GM10248 (cell line): ENCODE data around the gene CD244.

Source experiments
- CTCF ChIA-PET: fragments of 300-600 bp; sonication (Branson Sonifier 250); formaldehyde crosslinking; extraction: SDS; loops from one replicate; lab custom pipeline; 2021; ENCODE audit warnings: antibody characterized with exemption; lab: Yijun Ruan, JAX
- POLR2A ChIA-PET: fragments of 350-650 bp; sonication (Branson Sonifier 250); formaldehyde crosslinking; extraction: SDS; loops from one replicate; lab custom pipeline; 2020; ENCODE audit warnings: antibody characterized with exemption; lab: Yijun Ruan, JAX
- DNase-seq: peaks from one replicate; pipeline ENCODE4 v3.0.0; 2012; ENCODE audit errors: extremely low spot score
- TF ChIP-seq, protein P1 (sequence below): IDR thresholded peaks from 2 replicates; pipeline ENCODE4 v1.5.1; 2012; ENCODE audit warnings: mild to moderate bottlenecking, low read depth; ENCODE audit errors: extremely low read depth, missing control alignments, control extremely low read depth

CD244 gene

DNA sequence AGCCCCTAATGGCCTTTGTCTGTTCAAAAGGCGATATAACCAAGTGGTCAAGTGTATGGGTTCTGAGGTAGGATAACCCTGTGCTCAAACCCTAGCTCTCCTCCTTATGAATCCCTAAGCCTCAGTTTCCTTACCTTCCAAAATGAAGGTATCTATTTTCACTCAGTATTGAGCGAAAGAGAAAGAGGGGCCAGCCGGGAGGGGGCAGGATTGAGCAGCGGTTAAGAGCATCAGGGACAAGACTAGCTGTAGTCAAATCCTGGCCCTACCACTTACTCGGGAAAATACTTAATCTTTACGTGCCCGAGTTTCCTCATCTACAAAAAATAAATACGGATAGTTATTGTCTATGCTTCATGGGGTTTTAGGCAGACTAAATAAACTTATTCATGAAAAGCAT is 41.1 kb downstream of the CD244 start:
- TF ChIP-seq, protein P1, sequence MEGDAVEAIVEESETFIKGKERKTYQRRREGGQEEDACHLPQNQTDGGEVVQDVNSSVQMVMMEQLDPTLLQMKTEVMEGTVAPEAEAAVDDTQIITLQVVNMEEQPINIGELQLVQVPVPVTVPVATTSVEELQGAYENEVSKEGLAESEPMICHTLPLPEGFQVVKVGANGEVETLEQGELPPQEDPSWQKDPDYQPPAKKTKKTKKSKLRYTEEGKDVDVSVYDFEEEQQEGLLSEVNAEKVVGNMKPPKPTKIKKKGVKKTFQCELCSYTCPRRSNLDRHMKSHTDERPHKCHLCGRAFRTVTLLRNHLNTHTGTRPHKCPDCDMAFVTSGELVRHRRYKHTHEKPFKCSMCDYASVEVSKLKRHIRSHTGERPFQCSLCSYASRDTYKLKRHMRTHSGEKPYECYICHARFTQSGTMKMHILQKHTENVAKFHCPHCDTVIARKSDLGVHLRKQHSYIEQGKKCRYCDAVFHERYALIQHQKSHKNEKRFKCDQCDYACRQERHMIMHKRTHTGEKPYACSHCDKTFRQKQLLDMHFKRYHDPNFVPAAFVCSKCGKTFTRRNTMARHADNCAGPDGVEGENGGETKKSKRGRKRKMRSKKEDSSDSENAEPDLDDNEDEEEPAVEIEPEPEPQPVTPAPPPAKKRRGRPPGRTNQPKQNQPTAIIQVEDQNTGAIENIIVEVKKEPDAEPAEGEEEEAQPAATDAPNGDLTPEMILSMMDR, result no peak
- CTCF ChIA-PET, result interaction anchor here (1.3 to 2.8 kb wide), 5 partner anchors 10 to 54 kb away, joined by 3 to 10 read pairs (median 4); no protein-coding TSS in a partner anchor
- POLR2A ChIA-PET, result no interaction called here
- DNase-seq, result no peak

DNA sequence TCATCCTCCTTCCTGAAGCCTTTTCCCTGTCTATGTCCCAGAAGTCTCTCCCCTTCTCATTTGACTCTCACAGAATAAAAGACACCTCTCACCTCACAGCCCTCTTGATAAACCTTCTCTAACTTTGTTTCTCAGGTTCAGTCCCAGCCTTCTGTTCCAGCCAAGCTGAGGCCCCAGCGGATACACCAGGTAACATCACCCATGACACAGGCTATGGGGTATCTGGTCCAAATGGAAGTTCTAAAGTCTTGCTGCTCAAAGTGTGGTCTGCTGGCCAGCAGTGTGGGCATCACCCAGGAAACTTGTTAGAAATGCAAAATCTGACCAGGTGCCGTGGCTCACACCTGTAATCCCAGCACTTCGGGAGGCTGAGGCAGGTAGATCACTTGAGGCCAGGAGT is 43.5 kb downstream of the CD244 start:
- CTCF ChIA-PET, result interaction anchor here (1.2 to 4.4 kb wide), 8 partner anchors 11 to 93 kb away, joined by 3 to 28 read pairs (median 4); no protein-coding TSS in a partner anchor
- TF ChIP-seq, protein P1, result no peak
- POLR2A ChIA-PET, result no interaction called here
- no peak for DNase-seq

DNA sequence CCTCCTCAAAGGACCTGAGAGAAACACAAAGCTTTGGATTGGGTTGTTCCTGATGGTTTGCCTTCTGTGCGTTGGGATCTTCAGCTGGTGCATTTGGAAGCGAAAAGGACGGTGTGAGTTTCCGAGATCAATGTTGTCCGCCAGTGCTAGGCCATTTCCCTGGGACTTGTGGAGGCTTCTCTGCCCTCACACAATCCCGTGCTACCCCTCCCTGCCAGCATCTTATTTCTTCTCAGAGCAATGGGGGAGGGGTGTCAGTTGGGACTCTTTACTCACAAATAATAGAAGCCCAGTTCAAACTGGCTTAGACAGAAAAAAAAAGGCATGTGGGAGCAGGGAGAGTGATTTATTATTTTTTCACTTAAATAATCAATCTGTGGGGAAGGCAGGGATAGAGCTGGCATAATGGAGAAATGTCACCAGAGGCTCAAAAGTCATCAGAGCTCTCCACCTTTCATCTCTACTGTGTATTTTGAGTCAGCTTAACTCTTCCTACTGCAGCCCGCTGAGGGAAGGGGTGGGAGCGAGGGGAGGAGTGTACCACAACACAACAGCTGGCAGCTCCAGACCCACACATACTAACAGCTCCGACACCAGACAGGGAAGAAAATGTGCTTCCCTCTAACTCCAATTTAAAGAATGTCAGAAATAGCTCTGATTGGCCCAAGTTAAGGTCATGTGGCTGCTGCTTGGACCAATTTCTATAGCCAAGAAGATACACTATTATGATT is 44.3 kb downstream of the CD244 start:
- ChIA-PET POLR2A (no interaction called here), CTCF (interaction anchor here (0.9 to 4.4 kb wide), 10 partner anchors 9 to 133 kb away, joined by 3 to 28 read pairs (median 4); no protein-coding TSS in a partner anchor)
- DNase-seq, result no peak
- TF ChIP-seq, protein P1, result no peak

DNA sequence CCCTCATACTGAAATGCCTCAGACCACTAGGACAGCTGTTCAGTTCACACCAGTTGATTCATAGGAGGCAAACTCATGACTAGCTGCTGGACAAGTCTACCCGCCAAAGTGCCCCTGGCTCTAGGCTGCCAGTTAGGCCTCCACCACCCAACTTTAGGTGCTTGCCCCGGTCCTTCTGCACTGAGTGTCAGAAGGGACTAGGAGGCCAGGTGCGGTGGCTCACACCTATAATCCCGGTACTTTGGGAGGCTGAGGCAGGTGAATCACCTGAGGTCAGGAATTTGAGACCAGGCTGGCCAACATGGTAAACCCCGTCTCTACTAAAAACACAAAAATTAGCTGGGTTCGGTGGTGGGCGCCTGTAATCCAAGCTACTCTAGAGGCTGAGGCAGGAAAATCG is 47.8 kb downstream of the CD244 start:
- POLR2A ChIA-PET, result no interaction called here
- TF ChIP-seq, protein P1, result no peak
- CTCF ChIA-PET, result interaction anchor here (0.9 to 1.2 kb wide), 3 partner anchors 14 to 137 kb away, joined by 3 to 4 read pairs (median 3); no protein-coding TSS in a partner anchor
- DNase-seq, result no peak

DNA sequence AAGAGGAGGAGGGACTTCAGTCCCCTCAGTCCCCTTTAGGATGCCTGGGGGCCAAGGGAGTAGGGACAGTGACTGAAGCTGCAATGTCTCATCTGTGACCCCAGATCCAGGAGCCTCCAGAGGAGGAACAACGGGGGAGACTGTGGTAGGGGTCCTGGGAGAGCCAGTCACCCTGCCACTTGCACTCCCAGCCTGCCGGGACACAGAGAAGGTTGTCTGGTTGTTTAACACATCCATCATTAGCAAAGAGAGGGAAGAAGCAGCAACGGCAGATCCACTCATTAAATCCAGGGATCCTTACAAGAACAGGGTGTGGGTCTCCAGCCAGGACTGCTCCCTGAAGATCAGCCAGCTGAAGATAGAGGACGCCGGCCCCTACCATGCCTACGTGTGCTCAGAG is 48.4 kb downstream of the CD244 start:
- DNase-seq, result no peak
- TF ChIP-seq, protein P1, result no peak
- ChIA-PET CTCF (interaction anchor here (1.2 kb wide), 1 partner anchor 15 kb away, joined by 4 read pairs; no protein-coding TSS in a partner anchor), POLR2A (no interaction called here)

DNA sequence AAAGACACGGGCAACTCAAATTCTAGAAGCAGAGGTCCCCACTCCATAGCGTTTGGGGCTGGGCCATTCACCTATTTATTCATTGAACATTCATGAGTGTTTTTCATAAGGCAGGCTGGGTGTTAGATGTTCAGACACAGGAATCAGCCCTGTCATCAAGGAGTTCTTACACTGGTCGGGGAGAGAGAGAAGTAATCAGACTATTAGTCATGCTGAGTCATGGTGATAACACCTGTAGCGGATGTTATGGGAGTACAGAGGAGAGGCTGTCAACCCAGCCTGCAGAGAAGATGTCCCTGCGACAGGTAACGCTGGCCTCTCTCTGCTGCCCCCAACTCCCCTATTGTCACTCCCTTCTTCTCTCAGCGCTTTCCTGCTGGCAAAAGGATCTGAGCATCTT is 49.5 kb downstream of the CD244 start:
- no peak for DNase-seq
- CTCF ChIA-PET, result interaction anchor here (0.9 kb wide), 1 partner anchor 17 kb away, joined by 3 read pairs; no protein-coding TSS in a partner anchor
- POLR2A ChIA-PET, result no interaction called here
- TF ChIP-seq, protein P1, result no peak
